ENCODE data around the gene SPATA13.
"Not testable (repeated sequence)": the region's sequence is repeated elsewhere in the genome, so short reads cannot be mapped to it uniquely, and the experiment has no call there.

The SPATA13 gene

GRCh38 chr13:24323036-24323738, 162.7 kb downstream of the SPATA13 start:
- H3K4me3 ChIP-seq (ENCODE audit: control insufficient read depth, low read depth, low read length) = no peak overlapping the region
- TF ChIP-seq, protein P1, sequence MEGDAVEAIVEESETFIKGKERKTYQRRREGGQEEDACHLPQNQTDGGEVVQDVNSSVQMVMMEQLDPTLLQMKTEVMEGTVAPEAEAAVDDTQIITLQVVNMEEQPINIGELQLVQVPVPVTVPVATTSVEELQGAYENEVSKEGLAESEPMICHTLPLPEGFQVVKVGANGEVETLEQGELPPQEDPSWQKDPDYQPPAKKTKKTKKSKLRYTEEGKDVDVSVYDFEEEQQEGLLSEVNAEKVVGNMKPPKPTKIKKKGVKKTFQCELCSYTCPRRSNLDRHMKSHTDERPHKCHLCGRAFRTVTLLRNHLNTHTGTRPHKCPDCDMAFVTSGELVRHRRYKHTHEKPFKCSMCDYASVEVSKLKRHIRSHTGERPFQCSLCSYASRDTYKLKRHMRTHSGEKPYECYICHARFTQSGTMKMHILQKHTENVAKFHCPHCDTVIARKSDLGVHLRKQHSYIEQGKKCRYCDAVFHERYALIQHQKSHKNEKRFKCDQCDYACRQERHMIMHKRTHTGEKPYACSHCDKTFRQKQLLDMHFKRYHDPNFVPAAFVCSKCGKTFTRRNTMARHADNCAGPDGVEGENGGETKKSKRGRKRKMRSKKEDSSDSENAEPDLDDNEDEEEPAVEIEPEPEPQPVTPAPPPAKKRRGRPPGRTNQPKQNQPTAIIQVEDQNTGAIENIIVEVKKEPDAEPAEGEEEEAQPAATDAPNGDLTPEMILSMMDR (IDR thresholded peaks at IDR 0.05; ENCODE audit: control insufficient read depth, insufficient read depth, low read depth, low read length, missing control alignments) = no peak
- no peak for DNase-seq (ENCODE audit: low read depth)

DNA sequence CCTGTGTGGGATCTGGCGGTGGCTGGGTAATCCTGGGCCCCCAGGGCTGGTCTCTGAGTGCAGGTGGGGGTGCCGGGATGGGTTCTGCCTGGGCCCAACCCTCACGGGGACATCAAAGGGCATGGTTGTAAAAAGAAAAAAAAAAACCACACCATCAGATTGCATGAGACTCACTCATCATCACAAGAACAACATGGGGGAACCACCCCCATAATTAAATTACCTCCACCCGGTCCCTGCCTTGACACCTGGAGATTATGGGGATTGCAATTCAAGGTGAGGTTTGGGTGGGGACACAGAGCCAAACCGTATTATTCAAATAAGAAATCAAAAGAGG, 163.2 kb downstream of the SPATA13 start:
- TF ChIP-seq, protein P1 (IDR thresholded peaks at IDR 0.05; ENCODE audit: control insufficient read depth, insufficient read depth, low read depth, low read length, missing control alignments) = no peak
- DNase-seq (ENCODE audit: low read depth) = no peak
- no peak overlapping the region for H3K4me3 ChIP-seq (ENCODE audit: control insufficient read depth, low read depth, low read length)

- not testable (repeated sequence) for H3K4me3 ChIP-seq (ENCODE audit: control insufficient read depth, low read depth, low read length); DNase-seq (ENCODE audit: low read depth)
Measured at GRCh38 chr13:24327598-24327997, 167.1 kb downstream of the SPATA13 start.

GRCh38 chr13:24328145-24328544, 167.6 kb downstream of the SPATA13 start:
- no peak for DNase-seq (ENCODE audit: low read depth)
- TF ChIP-seq, protein P1 (IDR thresholded peaks at IDR 0.05; ENCODE audit: control insufficient read depth, insufficient read depth, low read depth, low read length, missing control alignments) = no peak
- no peak overlapping the region for H3K4me3 ChIP-seq (ENCODE audit: control insufficient read depth, low read depth, low read length)

- no peak overlapping the region for H3K4me3 ChIP-seq (ENCODE audit: control insufficient read depth, low read depth, low read length)
- TF ChIP-seq, protein P1 (IDR thresholded peaks at IDR 0.05; ENCODE audit: control insufficient read depth, insufficient read depth, low read depth, low read length, missing control alignments) = no peak
- no peak for DNase-seq (ENCODE audit: low read depth)
Measured at GRCh38 chr13:24338721-24339120, 178.2 kb downstream of the SPATA13 start.

DNA sequence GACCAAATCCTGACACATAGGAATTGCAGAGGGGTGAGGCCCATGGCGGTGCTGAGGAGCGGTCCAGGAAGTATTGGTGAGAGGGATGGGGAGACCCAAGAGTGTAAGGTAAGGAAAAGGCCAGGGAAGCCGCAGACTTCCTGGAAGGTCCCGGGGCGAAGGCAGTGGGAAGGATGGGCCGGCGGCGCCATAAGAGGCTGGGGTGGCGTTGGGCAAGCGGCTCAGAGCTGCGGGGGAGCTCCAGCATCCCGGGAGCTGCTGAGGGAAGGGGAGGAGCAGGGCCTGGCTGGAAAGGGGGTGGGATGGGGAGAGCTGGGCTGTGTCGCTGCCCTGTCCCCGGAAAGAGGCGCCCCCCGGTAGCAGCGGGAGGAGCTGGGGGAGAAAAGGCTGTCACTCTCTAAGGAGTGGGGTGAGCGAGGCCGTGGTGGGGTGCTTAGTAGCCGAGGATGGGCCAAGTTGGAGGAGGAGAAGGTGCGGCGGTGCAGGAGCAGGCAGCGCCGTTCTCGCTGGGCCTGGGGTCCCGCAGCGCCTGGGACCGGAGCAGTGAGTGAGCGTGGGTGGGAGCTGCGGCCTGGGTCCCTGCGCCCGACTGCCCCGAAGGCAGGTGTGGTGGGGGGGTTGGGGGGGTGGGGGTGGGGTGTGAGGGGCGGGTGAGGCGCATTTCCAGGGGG, 179.6 kb downstream of the SPATA13 start:
- TF ChIP-seq, protein P1 (IDR thresholded peaks at IDR 0.05; ENCODE audit: control insufficient read depth, insufficient read depth, low read depth, low read length, missing control alignments) = no peak
- H3K4me3 ChIP-seq (ENCODE audit: control insufficient read depth, low read depth, low read length) = no peak overlapping the region
- no peak for DNase-seq (ENCODE audit: low read depth)

DNA sequence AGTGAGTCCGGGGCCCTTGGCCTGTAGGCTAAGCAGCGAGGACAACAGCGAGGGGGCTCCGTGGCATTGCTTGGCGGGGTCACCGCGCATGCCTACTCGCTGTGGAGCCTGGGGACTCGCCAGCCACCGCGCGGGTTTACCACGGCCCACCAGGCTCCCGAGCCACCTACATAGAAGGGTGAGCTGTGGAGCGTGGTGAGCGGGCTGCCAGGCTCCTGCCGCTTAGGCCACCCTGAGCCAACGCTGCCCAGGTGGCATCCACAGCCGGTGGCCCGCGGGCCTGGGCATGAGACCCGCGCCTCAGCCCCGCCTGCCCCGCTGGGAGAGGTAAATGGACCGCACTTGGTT, 180.1 kb downstream of the SPATA13 start:
- TF ChIP-seq, protein P1 (IDR thresholded peaks at IDR 0.05; ENCODE audit: control insufficient read depth, insufficient read depth, low read depth, low read length, missing control alignments) = no peak
- no peak overlapping the region for H3K4me3 ChIP-seq (ENCODE audit: control insufficient read depth, low read depth, low read length)
- no peak for DNase-seq (ENCODE audit: low read depth)
